SW 1271 (cell line): Measurements from ENCODE around the gene WWOX.

Source experiments
- DNase-seq, 2 experiments: peaks; one replicate each; lab custom pipeline; 2025; lab: John Stamatoyannopoulos, UW

Gene WWOX

DNA sequence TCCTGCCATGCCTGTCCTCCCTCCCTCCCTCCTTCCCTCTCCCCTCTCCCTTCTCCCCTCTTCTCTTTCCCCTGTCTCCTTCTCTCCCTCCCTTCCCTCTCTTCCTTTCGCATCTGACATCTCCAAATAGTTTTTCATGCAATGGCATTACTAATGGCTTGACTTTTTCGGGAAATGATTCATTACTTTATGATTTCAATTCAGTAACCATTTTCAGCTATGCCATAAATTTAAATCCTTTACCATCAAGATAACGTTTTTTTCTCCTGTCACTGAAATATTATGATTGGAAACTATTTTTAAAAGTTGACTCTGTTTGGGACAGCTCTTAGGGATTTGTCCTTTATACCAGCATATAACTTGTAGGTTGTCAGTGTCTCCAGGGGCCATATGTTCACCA is 201.0 kb downstream of the WWOX start:
- no peak for DNase-seq

DNA sequence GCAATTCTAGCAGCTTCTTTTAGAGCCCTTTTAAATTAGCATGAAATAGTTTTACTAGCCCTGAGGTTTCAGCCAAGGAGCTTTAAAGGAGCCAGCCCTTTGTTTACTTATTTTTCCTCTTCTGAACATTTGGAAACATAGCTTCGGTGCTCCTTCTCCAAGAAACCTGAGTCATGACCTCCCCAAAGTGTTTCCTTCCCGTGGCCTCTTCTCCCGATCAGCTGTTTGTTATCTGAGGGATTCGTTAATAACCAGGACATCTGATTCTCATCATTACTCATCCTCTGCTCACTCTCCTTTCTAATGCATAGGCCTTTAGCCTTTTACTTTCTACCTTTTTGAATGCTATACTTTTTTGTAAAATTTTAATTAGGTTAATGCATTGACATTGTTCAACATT is 204.5 kb downstream of the WWOX start:
- DNase-seq, result no peak

DNA sequence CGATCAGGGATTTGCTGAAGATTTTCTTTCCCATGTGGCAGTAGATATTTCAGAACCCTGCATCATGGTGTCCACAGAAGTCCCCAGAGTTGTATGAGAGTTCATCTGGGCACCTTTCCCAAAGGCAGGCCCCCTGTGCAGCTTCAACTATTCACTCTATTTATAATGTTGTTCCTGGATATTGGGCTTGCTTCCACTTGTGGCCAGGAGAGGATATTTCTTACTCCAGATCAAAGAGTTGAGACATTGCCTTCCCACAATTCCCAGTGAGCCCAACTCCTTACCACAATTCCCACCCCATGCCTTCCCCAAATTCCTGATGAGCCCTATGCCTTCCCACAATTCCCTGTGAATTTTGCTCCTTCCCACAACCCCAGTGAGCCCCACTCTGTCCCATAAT is 206.9 kb downstream of the WWOX start:
- no peak for DNase-seq

DNA sequence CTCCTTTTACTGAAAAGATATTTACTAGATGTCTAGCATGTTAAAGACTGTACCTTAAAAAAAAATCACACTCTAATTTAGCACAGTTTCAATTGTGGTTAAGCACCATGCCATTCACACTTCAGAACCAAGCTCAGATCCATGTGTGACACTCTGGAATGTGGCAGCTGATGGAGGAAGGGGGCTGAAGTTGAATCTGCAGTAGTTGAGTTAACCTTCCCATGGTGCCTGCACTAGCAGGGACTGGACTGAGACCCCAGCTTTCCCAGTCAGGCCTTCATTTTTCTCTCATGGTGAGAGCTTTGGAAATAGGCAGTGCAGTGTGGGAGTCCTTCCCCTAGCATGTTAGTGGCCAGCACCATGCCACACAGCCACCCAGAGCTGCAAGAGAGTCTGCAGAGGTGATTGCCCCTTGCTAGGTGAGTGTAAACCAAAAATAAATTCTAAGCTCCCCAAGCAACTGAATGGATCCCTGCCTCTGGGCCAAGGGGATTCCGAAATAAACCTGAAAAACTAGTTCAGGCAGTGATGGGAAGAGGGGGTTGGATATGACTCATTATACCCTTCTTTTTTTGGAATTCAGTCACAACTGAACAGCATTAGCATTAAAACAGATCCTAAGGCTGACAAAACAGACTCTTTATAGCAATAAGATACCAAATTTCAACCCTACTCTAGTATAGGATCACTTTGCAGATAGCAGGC is 208.5 kb downstream of the WWOX start:
- no peak for DNase-seq

DNA sequence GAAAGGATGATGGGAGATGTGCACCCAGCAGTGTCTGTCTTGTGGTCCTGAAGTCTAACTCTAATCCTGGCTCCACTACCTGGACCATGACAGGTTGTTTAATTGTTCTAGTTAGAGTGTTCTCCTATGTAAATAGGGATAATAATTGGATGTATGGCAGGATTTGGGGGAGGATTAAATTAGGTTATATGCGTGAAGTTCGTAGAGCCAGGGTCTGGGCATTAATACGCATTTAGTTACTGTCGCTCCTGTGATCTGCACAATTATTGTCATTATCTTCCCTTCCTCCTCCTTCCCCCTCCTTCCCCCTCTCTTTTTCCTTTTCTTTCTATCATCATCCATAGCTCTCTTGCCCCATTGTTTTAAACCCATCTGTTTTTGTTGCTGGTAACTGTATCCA is 210.3 kb downstream of the WWOX start:
- DNase-seq, result no peak

DNA sequence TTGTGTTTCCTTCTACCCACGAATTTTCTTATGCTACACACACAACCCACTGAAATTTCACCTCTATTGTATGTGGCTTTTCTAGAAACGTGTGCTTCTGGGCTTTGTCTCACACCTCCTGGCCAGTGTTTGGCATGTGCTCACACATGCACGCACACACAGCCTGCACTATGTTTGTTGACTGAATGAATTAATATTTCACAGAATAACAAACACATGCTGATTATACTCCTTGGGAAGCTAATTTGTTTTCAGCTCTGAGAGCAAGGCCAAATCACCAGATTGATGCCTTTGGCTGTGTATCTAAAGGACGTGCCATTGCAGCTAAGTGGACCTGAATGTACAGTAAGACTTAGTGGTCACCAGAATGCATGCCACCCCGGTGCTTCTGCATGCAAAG is 210.7 kb downstream of the WWOX start:
- DNase-seq, result no peak

DNA sequence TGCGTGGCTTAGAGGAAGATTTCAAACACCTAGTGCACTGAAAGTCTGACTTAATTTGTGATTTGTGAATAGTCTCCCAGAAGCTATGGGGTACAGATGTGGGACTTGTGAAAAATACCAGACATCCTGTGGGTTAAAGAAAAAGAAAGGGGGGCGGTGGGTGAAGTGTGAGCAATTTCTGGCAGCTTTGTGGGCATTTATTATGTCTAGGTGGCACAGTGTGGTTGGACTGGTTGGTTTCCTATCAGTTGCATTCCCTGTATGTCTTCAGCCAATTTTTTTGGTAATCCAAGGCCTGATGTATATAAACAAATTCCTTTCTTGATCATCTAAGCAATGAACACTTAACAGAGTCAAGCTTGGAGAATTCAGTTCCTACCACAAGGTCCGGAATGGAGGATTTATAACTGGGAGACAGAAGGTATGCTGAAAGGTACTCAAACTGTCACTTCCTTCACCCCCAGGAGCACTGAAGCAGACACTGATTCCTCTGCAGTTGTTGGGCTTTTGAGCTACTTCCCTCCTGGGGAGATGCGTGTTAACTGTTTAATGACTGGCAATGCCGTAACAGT is 211.6 kb downstream of the WWOX start:
- DNase-seq, result no peak

DNA sequence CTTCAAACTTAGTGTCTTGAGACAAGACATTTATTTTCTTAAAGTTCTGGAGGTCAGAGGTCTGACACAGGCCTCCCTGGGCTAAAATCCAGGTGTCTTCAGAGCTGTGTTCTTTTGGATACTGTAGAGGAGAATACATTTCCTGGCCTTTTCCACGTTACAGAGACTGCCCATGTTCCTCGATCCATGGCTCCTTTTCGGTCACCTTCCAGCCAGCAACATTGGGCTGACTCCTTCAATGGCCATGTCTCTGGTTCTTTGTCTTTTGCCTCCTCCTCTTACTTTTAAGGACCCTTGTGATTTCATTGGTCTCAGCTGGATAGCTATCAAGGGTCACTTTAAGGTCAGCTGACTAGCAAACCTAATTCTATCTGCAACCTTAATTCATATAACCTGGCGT is 212.4 kb downstream of the WWOX start:
- no peak for DNase-seq

DNA sequence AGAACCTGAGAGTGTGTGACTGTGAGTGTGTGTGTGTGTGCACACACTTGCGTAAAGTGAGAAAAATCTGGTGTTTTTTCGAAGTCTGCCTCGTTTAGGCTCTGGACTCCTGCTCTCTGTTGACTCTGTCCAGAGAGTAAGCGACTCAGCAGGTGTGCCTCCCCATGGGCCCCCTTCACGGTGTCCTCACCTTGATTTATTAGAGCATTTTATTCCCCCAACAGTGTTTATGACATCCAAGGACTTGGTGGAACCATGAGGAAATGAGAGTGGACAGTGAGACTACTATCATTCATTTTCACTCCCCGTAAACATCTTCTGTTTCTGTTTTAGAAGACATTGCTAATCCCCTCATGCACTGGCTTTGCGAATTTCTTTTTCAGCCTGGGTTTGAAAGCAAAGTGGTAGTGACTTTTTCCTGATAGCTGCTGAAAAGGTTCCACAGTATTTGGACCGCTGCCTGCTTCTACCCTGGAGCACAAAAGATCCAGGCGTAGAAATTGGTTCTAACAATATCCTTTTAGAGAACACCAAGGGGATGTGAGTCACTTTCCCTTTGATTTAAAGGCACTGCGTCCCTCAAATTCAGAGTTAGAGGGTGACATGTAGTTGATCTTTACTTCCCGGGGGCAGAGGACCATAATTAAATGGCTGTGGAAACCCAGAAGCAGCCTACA is 218.2 kb downstream of the WWOX start:
- DNase-seq, result no peak

DNA sequence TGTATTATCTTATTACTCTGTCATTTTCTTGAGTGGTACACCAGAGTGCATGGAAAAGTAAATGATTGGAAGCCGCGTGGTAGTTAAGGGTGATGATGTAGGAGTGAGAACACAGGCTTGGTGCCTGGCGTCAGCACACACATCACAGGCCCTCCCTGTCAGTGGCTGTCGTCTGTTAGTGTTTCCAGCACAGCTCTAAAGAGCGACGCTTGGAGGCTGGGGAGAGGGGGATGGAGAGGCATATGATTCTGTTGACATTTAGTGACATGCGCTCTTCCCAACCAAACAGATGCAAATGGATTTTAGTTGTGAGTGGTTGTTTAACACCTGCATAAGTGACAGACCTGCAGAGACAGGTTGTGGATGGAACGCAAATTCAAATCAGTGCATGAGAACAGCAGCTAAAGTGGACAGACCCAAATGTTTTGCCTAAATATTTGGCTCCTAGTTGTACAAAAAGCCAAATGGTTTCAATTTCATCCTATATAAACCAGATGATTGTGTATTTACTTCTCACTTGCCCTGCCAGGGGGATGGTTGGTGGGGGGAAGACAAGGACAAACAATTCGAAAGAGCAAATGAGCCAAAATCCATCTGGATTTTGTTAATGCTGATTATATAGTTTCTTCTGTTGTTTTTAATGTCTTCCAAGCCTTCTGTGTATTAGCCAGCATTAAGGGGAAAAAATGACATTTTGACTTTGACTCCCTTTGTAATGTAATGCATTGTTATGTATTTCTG is 222.3 kb downstream of the WWOX start:
- DNase-seq, result no peak

DNA sequence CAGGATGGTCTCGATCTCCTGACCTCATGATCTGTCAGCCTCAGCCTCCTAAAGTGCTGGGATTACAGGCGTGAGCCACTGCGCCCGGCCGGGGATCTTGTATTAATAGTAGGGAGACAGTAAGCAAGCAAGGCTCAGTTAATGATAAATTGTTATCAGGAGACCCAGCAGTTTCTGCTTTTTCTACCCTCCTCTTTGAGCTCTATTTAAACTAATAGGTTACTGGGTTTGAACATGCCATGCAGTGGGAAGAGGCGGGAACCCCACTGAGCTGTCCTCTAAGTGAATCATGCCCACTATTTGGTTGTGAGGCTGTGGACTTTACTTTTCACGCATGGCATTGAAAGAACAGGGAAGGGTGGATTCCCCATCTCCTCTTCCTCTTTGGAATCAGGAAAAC is 223.9 kb downstream of the WWOX start:
- no peak for DNase-seq

DNA sequence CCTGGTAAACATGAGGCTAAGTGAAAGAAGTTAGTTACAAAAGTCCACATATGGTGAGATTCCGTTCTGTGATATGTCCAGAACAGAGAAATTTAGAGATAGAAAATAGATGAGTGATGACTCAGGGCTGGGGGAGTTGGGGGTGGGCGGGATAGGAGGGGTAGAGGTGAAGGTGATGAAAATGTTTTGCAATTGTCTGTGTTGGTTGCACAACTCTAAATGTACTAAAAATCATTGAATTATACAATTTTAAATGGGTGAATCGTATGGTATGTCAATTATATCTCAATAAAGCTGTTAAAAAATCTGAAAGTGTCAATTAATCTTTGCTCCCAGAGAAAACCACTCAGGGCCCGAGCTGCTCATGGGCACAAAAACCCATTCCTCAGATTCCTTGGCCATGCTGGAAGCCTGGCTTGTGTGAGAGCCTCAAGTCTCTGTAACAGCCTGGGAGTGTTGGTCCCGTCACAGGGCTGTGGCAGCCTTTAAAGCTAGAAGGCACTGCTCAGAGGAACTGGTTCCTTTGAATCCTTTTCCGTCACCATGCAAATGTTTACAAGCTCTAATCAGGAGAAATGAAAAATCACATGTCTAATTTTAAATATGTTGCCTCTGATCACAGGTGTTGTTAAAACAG is 225.3 kb downstream of the WWOX start:
- no peak for DNase-seq

DNA sequence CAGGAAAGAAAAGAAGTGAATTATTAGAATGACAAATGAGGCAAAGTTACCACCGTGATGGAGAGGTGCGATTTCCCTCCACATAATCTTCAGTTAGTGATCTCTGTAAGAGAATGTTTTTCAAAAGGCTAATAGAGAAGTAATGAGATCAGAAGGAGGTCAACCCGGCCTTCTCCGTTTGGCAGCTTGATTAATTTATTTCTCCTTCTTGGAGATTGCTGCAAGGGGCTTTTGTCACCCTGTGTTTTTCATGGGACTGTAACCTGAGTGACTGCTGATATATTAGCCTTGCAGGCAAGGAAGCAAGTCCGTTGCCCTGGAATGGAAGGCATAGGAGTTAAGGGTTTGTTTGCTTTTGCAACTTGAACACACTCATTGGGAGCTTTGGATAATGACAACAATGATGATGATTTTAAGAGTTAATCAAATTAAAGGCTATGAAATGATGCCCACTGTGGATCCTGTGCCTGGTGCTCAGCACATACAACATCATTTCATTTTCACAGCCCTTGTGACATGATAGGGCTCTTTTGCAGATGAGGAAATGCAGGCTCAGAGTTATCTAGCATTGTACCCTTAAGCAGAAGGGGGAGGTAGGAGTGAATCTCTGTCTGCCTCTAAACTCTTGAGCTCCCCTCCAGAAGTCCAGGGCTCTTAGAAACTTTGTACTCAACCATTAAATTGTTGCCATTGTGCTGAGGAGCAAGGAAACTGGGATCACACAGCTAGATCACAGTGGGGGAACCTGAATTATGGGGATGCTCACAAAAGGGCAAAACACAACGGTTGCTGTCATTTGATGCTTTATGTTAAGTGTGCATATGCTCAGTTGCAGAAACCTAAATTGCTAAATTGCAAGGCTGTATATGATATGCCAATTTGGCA is 226.3 kb downstream of the WWOX start:
- DNase-seq, result no peak

DNA sequence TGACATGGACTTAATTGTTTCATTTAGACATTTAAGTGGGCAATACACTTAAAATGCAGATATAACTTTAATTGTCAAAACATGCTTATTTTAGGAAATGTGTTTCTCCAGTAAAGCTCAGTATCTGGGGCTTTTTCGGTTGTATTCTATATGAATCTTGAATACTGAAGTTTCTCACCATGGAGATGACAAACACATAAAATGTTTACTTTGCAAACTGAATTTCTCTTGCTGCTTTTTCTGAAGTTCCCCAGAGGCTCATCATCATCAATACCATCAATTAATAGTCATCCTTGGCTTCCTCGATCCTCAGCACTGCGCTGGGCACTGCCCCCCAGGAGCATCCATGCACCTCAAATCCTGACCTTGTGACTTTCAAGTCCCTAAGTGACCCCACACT is 227.3 kb downstream of the WWOX start:
- no peak for DNase-seq

DNA sequence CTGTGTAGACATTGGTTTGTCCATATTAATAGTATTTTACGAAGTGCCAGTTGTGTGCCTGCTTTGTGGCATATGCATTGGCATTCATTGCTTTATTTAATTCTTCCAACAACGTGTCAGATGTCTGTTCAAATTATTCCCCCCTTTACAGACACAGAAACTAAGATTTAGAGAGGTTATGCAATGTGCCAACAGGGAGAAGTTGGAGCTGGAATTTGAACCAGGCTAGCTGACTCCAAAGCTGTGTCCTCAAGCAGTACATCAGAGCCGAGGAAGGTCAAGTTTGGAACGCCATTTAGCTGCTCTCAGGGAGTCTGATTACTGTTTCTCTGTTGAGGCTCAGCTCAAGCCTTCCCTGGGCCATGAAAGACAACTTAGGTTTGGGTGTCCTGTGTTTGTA is 232.3 kb downstream of the WWOX start:
- no peak for DNase-seq

DNA sequence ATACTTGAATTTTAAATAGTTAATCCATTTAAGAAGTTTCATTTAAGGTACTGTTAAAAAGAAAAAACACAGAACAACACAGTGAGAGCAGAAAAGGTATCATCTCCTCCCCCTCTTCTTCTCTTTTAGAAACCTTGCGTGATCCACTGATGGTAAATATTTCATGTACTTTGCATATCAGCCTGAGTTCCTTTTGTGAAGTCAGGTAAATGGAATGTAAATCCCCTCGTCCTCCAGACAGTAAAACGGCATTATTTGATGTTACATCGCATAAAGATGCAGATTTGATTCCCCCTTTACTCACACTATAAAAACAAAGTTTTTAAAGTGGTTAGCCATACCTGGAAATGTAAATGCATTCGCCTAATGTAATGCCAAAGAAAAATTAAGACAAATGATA is 234.4 kb downstream of the WWOX start:
- DNase-seq, result no peak

DNA sequence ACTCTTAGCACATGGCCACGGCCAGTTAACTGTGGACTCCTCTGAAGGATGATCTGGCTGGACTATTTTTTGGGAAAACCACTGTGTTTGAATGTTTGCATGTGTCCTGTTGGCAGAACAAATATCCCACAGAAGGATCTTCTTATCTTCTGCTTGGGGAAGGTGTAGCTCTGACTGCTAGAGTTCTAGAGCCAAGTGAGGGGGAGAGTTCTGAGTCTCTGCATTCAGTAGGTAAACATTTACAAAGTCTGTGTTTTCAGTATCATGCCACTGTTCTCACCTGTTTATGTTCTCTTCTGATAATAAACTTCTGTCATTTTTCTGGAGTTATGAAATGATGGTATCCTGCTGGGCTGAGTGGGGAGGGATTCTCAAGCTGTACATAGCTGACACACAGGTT is 241.1 kb downstream of the WWOX start:
- no peak for DNase-seq

DNA sequence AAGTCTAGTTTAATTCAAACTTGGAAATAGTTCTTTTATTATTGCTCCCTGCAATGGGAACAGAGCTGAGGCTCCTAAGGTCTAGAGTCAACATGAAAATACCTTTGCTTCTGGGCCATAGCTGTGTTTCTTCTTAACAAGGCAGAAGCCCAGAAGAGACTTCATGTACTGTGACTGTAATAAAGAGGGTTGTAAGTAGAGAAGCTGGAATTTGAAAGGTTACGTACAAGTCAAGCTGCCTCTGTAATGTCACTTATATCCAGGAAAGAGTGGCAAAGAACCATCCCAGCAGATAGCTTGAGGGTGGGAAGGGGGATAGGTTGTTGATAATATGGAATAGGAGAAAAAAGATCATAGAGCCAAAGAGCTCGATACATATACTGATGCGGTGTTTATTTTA is 248.6 kb downstream of the WWOX start:
- DNase-seq, result no peak

DNA sequence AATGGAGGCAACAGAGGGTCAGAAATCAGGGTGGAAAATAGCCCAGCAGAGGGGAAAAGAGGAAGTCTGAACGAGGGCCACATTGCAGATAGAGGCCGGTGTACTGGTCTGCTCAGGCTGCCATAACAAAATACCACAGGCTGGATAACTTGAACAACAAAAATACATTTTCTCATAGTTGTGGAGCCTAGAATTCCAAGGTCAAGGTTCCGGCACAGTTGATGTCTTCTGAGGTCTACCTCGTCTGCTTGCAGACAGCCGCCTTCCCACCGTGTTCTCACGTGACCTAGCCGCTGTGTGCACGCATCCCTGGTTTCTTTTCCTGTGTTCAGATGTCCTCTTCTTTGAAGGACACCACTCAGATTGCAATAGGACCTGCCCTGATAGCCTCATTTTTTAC is 249.4 kb downstream of the WWOX start:
- no peak for DNase-seq

DNA sequence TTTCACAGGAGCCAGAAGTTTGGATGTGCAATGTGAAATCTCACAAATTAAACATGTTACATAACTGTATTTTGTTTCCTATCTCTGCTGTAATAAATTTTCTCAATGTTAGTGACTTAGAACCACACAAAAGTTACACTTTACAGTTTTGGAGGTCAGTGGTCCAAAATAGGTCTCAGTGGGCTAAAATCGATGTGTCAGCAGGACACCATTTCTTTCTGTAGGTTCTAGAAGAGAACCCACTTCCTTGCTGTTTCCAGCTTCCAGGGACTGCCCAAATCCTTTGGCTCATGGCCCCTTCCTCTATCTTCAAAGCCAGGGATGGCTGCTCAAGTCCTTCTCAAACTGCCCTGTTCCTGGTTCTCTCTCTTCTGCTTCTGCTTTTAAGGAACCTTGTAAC is 252.7 kb downstream of the WWOX start:
- no peak for DNase-seq

DNA sequence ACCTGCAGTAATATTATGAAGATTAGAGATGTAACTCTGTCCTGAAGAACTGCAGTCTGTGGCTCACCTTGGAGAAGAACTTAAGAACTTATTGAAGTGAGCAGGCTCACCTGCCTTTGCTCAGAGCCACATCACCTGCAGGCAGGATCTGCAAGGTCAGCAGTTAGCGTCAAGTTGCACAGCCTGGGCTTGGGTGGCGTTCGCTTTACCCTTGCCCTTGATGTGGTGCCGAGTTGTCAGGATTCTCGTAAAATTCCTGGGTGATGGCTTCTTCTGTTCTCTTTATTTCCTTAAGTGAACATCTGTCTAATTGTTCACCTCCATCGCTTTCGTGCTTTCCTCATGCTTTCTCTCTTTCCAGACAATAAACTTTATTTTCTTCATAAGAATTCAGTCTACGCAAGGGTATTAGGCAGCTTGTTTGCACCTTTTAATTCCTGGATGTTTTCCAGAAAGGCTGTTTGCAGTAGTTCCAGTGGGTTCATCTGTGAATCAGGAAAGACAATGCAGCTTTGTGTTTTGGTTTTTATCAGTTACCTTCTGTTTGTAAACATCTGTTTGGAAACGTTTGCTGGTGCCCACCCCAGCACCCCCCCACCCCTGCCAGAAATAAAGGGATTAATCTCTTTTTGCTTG is 254.3 kb downstream of the WWOX start:
- DNase-seq, result no peak
